Glutamatergic neuron (in vitro differentiated cells): Measurements from ENCODE around the gene POLD1. TPM values are rescaled to one million over a fixed set of nuclear protein-coding genes. Genes with fewer than 3 reads are reported as not detected.

ENCODE experiments used
- DNase-seq: peaks from one replicate; pipeline ENCODE4 v3.0.0; 2022
- H3K27ac Mint-ChIP-seq: one replicate; pipeline ENCODE4 v1.8.0; 2020; ENCODE audit warnings: mild to moderate bottlenecking, mixed read lengths, inconsistent platforms; ENCODE audit not compliant: unreplicated experiment
- H3K27me3 Mint-ChIP-seq: one replicate; pipeline ENCODE4 v1.8.0; 2020; ENCODE audit warnings: mild to moderate bottlenecking, moderate library complexity, mixed read lengths, inconsistent platforms; ENCODE audit not compliant: unreplicated experiment
- H3K36me3 Mint-ChIP-seq: one replicate; pipeline ENCODE4 v1.8.0; 2020; ENCODE audit warnings: mild to moderate bottlenecking, mixed read lengths, inconsistent platforms; ENCODE audit not compliant: unreplicated experiment
- H3K4me1 Mint-ChIP-seq: one replicate; pipeline ENCODE4 v1.8.0; 2020; ENCODE audit warnings: mild to moderate bottlenecking, low read depth, mixed read lengths, inconsistent platforms; ENCODE audit not compliant: unreplicated experiment
- H3K4me3 Mint-ChIP-seq: one replicate; pipeline ENCODE4 v1.8.0; 2020; ENCODE audit warnings: mild to moderate bottlenecking, mixed read lengths, inconsistent platforms; ENCODE audit not compliant: unreplicated experiment
- H3K9me3 Mint-ChIP-seq: one replicate; pipeline ENCODE4 v1.8.0; 2020; ENCODE audit warnings: mild to moderate bottlenecking, moderate library complexity, mixed read lengths, inconsistent platforms; ENCODE audit not compliant: unreplicated experiment
- CTCF ChIP-seq: fragments of 200-600 bp; sonication (generic); IDR thresholded peaks from one replicate; pipeline ENCODE4 v1.5.0; 2021; ENCODE audit not compliant: partially characterized antibody, unreplicated experiment
- total RNA-seq: library from RNA; stranded (reverse); fragmentation: NEBNext Ultra II Directional; extraction: Animal tissue kit (Norgen Biotek cat#: 25700); gene quantifications from one replicate; pipeline ENCODE4 v1.2.1, GENCODE V29; 2021; ENCODE audit not compliant: unreplicated experiment

The POLD1 gene
- total RNA-seq, 1 donor from 2014 or later = 38.9 TPM

GRCh38 chr19:50406156-50406820 is 22.1 kb downstream of the POLD1 start:
- DNase-seq = no peak
- Mint-ChIP-seq H3K4me3 (no peak overlapping the region), H3K4me1 (peaks cover 1% of the 10 kb centered on the region), H3K27ac (no peak overlapping the region), H3K36me3 (no peaks in the 10 kb centered on the region), H3K9me3 (peaks cover 3% of the 10 kb centered on the region), H3K27me3 (peaks cover 2% of the 10 kb centered on the region)
- TF ChIP-seq CTCF = no peak

- Mint-ChIP-seq H3K27me3 (peaks cover 2% of the 10 kb centered on the region), H3K4me3 (no peak overlapping the region), H3K27ac (no peak overlapping the region), H3K4me1 (peaks cover 3% of the 10 kb centered on the region), H3K36me3 (no peaks in the 10 kb centered on the region), H3K9me3 (peaks cover 4% of the 10 kb centered on the region)
- DNase-seq = no peak
- TF ChIP-seq CTCF = no peak
Measured at GRCh38 chr19:50406829-50407228, 22.7 kb downstream of the POLD1 start.

- peaks cover 3% of the 10 kb centered on the region for H3K4me1 Mint-ChIP-seq
- H3K9me3 Mint-ChIP-seq = peaks cover 9% of the 10 kb centered on the region
- no peak overlapping the region for H3K27ac Mint-ChIP-seq
- H3K27me3 Mint-ChIP-seq = peaks cover 6% of the 10 kb centered on the region
- TF ChIP-seq CTCF = no peak
- H3K36me3 Mint-ChIP-seq = no peaks in the 10 kb centered on the region
- no peak overlapping the region for H3K4me3 Mint-ChIP-seq
- no peak for DNase-seq
Measured at GRCh38 chr19:50409347-50409746, 25.2 kb downstream of the POLD1 start.

- Mint-ChIP-seq H3K27me3 (peaks cover 6% of the 10 kb centered on the region), H3K27ac (no peak overlapping the region), H3K4me1 (peaks cover 5% of the 10 kb centered on the region), H3K9me3 (peaks cover 9% of the 10 kb centered on the region), H3K4me3 (no peak overlapping the region), H3K36me3 (no peaks in the 10 kb centered on the region)
- DNase-seq = no peak
- no peak for TF ChIP-seq CTCF
Measured at GRCh38 chr19:50410109-50410508, 26.0 kb downstream of the POLD1 start.

GRCh38 chr19:50412419-50412818 is 28.3 kb downstream of the POLD1 start:
- H3K36me3 Mint-ChIP-seq = no peaks in the 10 kb centered on the region
- no peak overlapping the region for H3K4me3 Mint-ChIP-seq
- DNase-seq = no peak
- no peak for TF ChIP-seq CTCF
- H3K9me3 Mint-ChIP-seq = peaks cover 9% of the 10 kb centered on the region
- peaks cover 8% of the 10 kb centered on the region for H3K27me3 Mint-ChIP-seq
- peaks cover 5% of the 10 kb centered on the region for H3K4me1 Mint-ChIP-seq
- H3K27ac Mint-ChIP-seq = no peak overlapping the region
